ENCODE results near the gene GATAD2A.
A peak's percentile ranks its signal among the peaks of the same experiment; 100 is the strongest.

The GATAD2A gene

DNA sequence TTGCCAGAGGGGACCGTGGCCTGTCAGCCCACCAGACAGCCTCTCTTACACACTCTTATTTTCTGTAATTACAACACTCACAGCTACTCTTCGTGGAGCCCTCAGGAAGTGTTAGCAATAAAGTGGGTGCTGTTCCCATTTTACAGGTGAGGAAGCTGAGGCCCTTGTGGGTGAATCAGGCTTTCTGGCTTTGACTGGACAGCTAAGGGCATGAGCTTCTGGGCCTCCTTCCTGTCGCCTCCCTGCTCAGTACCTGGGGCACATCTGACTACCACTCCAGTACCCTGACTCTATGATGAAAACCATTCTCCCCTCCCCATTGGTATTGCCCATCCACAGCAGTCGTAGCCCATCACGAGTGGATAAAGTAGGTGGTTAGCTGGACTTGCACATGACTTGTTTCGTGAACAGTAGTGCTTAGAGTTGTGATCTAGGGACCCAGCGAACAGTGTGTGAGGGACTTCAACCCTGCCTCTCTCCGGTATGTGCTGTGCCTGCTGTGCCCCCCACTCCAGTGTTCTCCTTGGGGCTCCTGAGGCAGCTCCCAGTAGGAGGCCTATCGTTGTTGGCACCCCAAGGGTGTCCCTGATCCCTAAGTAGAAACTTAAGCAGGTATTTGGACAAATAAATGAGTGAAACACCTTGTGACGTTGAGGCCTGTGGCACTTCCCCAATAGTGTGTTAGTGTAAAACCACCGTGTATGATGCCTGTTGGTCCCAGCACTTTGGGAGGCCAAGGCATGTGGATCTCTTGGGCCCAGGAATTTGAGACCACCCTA lies 38.6 kb downstream of the GATAD2A start:
- H3K4me3 ChIP-seq (ENCODE audit: low read depth, low read length) = no peak overlapping the region
- DNase-seq (ENCODE audit: low read depth) = no peak
- TF ChIP-seq, protein P1, sequence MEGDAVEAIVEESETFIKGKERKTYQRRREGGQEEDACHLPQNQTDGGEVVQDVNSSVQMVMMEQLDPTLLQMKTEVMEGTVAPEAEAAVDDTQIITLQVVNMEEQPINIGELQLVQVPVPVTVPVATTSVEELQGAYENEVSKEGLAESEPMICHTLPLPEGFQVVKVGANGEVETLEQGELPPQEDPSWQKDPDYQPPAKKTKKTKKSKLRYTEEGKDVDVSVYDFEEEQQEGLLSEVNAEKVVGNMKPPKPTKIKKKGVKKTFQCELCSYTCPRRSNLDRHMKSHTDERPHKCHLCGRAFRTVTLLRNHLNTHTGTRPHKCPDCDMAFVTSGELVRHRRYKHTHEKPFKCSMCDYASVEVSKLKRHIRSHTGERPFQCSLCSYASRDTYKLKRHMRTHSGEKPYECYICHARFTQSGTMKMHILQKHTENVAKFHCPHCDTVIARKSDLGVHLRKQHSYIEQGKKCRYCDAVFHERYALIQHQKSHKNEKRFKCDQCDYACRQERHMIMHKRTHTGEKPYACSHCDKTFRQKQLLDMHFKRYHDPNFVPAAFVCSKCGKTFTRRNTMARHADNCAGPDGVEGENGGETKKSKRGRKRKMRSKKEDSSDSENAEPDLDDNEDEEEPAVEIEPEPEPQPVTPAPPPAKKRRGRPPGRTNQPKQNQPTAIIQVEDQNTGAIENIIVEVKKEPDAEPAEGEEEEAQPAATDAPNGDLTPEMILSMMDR (conservative IDR thresholded peaks at IDR 0.05; ENCODE audit: low read depth, low read length) = no peak

DNA sequence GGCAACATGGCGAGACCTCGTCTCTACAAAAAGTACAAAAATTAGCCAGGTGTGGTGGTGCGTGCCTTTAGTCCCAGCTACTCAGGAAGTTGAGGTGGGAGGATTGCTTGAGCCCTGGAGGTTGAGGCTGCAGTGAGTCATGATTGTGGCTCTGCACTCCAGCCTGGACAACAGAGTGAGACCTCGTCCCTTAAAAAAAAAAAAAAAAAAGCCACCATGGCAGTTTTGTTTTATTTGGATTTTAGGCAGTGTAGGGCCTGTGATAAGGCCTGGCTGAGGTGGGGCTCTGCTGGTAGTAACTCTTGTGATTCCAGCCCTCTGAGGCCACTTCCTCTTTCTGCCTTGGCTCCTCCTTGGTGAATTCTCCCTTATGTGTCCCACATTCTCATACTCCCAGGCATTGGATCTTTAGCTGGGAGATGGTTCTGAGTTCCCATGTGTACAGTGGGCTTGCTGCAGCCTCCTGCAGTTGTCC lies 39.2 kb downstream of the GATAD2A start:
- TF ChIP-seq, protein P1 (conservative IDR thresholded peaks at IDR 0.05; ENCODE audit: low read depth, low read length) = no peak
- DNase-seq (ENCODE audit: low read depth) = peak; percentile 43
- H3K4me3 ChIP-seq (ENCODE audit: low read depth, low read length) = no peak overlapping the region

DNA sequence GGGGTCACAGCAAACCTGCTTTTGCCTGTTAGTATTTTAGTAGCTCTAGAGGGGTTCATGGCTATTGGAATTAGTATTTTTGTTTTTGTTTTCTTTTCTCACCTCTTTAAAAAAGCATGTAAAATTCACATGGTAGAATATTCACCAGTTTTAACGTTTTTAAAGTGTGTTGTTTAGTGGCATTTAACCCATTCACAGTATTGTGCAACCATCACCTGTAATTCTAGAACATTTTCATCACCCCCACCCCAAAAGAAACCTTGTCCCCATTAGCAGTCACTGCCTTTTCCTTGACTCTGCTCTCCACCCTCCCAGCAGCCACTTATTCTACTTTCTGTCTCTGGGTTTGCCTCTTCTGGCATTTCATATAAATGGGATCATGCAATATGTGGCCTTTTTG lies 39.8 kb downstream of the GATAD2A start:
- no peak overlapping the region for H3K4me3 ChIP-seq (ENCODE audit: low read depth, low read length)
- no peak for DNase-seq (ENCODE audit: low read depth)
- TF ChIP-seq, protein P1 (conservative IDR thresholded peaks at IDR 0.05; ENCODE audit: low read depth, low read length) = no peak

DNA sequence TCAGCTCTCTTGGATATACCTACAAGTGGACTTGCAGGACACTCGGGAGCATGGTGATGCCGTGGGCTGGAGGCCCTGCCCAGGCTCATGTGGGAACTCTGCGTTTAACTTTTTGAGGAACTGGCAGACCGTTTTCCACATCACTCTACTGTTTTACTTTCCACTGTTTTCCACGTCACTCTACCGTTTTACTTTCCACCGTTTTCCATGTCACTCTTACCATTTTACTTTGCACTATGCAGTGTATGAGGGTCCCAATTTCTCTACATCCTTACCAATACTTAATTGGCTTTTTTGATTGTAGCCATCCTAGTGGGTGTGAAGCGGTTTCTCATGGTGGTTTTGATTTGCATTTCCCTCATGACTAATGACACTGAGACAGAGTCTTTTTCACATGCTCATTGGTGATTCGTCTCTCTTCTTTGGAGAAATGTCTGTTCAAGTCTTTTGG lies 40.5 kb downstream of the GATAD2A start:
- DNase-seq (ENCODE audit: low read depth) = no peak
- TF ChIP-seq, protein P1 (conservative IDR thresholded peaks at IDR 0.05; ENCODE audit: low read depth, low read length) = no peak

DNA sequence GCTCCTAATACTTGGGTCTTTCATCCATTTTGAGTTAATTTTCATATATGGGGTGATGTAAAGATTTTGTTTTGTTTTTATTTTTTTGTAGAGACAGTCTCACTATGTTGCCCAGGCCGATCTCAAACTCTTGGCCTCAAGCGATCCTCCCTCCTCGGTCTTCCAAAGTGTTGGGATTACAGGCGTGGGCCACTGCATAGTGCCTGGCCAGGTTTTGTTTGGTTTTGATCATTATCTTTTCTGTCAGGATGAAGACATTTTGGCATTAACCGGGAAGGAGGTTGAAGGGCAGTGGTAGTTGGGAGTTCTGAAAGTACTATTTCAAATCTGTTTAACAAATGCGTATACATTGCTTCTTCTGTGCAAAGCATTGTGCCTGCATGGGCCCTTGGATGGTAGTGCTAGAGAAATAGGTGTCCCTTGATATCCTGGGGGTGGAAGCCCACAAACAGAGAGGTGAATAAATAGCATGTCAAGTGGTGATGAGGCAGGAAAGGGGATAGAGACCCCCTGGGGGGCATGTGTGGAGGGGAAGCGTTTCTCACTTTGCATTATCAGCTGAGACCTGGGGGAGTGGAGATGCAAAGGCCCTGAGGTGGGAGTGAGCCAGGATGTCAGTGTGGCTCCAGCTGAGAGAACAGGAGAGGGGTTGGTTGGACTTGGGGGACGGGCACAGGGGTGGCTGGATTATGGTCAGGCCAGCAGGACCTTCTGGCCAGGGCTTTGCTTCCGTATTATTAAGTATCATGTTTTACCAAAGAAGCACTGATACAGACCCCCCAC lies 41.4 kb downstream of the GATAD2A start:
- no peak overlapping the region for H3K4me3 ChIP-seq (ENCODE audit: low read depth, low read length)
- no peak for DNase-seq (ENCODE audit: low read depth)
- TF ChIP-seq, protein P1 (conservative IDR thresholded peaks at IDR 0.05; ENCODE audit: low read depth, low read length) = no peak

More for the DNA sequence above, 40.5 kb downstream of the GATAD2A start:
- H3K4me3 ChIP-seq (ENCODE audit: low read depth, low read length) = no peak overlapping the region

DNA sequence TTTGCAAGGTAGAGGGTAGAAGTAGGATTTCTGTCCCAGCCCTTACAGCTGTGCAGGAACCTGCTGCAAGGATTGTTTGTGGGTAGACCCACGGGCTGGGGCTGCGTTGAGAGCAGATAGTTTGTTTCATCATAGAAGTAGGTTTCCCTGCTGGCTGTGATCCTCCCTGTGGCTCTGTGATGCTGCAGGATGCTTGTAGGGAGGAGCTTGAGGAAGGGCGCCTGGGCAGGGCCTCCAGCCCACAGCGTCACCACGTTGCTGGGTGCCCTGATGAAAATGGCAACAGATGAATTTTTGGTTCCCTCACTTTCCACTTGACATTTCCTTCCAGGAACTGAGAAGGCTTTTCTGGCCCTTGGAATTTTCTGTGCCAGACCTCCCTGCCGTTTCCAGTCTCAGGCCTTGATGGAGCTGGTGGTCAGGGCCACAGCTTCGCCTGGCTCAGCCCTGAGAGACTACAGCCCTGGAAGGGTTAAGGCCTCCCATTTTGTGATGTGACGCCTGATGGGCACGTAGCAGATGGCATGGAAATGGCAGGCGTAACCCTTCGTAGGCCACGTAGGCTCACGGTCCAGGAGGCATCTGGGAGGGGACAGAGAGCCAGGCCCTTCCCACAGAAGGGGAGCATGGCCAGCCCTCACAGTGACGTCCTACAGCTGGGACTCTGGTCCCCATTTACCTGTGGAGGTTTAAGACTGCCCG lies 42.2 kb downstream of the GATAD2A start:
- no peak overlapping the region for H3K4me3 ChIP-seq (ENCODE audit: low read depth, low read length)
- TF ChIP-seq, protein P1 (conservative IDR thresholded peaks at IDR 0.05; ENCODE audit: low read depth, low read length) = no peak
- DNase-seq (ENCODE audit: low read depth) = peak; percentile 34

Data from choroid plexus epithelial cell (primary cell).